H1 (cell line): ENCODE measurements around the gene LRCH1. TPM values are rescaled to one million over a fixed set of nuclear protein-coding genes. Genes with fewer than 3 reads are reported as not detected.
A peak's percentile ranks its signal among the peaks of the same experiment; 100 is the strongest.

Experiments
- ATF2 ChIP-seq: IDR thresholded peaks from 2 replicates; pipeline ENCODE4 v1.6.1; 2012; ENCODE audit warnings: low read length, inconsistent platforms
- BACH1 ChIP-seq: IDR thresholded peaks from 2 replicates; pipeline ENCODE4 v1.6.1; 2012; ENCODE audit warnings: low read length, improper control_type of control experiment
- BRCA1 ChIP-seq: IDR thresholded peaks from 2 replicates; pipeline ENCODE4 v1.6.1; 2012; ENCODE audit warnings: low read depth, low read length, improper control_type of control experiment
- CHD1 ChIP-seq: IDR thresholded peaks from 2 replicates; pipeline ENCODE4 v1.6.1; 2012; ENCODE audit warnings: low read depth, low read length, improper control_type of control experiment
- CREB1 ChIP-seq: IDR thresholded peaks from 2 replicates; pipeline ENCODE4 v1.6.1; 2012; ENCODE audit warnings: inconsistent platforms
- GTF2F1 ChIP-seq: IDR thresholded peaks from 2 replicates; pipeline ENCODE4 v1.6.1; 2012; ENCODE audit warnings: low read depth, low read length, improper control_type of control experiment, borderline replicate concordance
- HDAC6 ChIP-seq: IDR thresholded peaks from one replicate; pipeline ENCODE4 v1.7.1; 2012; ENCODE audit warnings: low read depth, mild to moderate bottlenecking, inconsistent platforms, low read length, moderate library complexity
- KDM1A ChIP-seq: fragments of 200-600, 300-600 bp; sonication (generic); IDR thresholded peaks from 2 replicates; pipeline ENCODE4 v1.7.1; 2016; ENCODE audit warnings: mild to moderate bottlenecking, low read length, borderline replicate concordance
- KDM4A ChIP-seq: IDR thresholded peaks from one replicate; pipeline ENCODE4 v1.7.1; 2012; ENCODE audit warnings: low read depth, mild to moderate bottlenecking, moderate library complexity, low read length, inconsistent platforms; ENCODE audit not compliant: severe bottlenecking
- KDM5A ChIP-seq: fragments of 200-600 bp; IDR thresholded peaks from 2 replicates; pipeline ENCODE4 v1.7.1; 2012; ENCODE audit warnings: mild to moderate bottlenecking, low read length, inconsistent platforms, mixed read lengths
- POLR2A ChIP-seq, 2 experiments: IDR thresholded peaks; 1 replicate in 1 of 2; 2 replicates in 1 of 2; pipeline ENCODE4 v1.6.1; 2011; ENCODE audit warnings: low read depth in 2 of 2, low read length in 2 of 2, mild to moderate bottlenecking in 2 of 2; ENCODE audit errors: control extremely low read depth in 1 of 2
- POU5F1 ChIP-seq: IDR thresholded peaks from 2 replicates; pipeline ENCODE4 v1.6.1; 2011; ENCODE audit warnings: low read depth, mild to moderate bottlenecking, low read length, moderate library complexity
- RAD21 ChIP-seq, 2 experiments: IDR thresholded peaks in 1 of 2; conservative IDR thresholded peaks in 1 of 2; 2 replicates each; pipeline ENCODE4 v1.6.1; 2011; ENCODE audit warnings: low read depth in 2 of 2, low read length in 2 of 2, improper control_type of control experiment in 1 of 2, inconsistent platforms in 1 of 2, mild to moderate bottlenecking in 1 of 2, moderate library complexity in 1 of 2
- RBBP5 ChIP-seq: IDR thresholded peaks from 2 replicates; pipeline ENCODE4 v1.7.1; 2012; ENCODE audit warnings: low read depth, mild to moderate bottlenecking, inconsistent platforms, low read length, moderate library complexity, borderline replicate concordance
- RXRA ChIP-seq: IDR thresholded peaks from 2 replicates; pipeline ENCODE4 v1.6.1; 2011; ENCODE audit warnings: low read depth, mild to moderate bottlenecking, low read length, moderate library complexity; ENCODE audit not compliant: insufficient read depth
- SAP30 ChIP-seq: fragments of 300-600 bp; sonication (generic); IDR thresholded peaks from 2 replicates; pipeline ENCODE4 v1.7.1; 2012; ENCODE audit warnings: low read length, moderate library complexity, mild to moderate bottlenecking, inconsistent platforms; ENCODE audit not compliant: insufficient read depth, insufficient replicate concordance
- SIX5 ChIP-seq: IDR thresholded peaks from 2 replicates; pipeline ENCODE4 v1.6.1; 2011; ENCODE audit warnings: mild to moderate bottlenecking, low read depth, low read length
- SP1 ChIP-seq: IDR thresholded peaks from 2 replicates; pipeline ENCODE4 v1.6.1; 2011; ENCODE audit warnings: low read depth, low read length
- SP4 ChIP-seq: IDR thresholded peaks from 2 replicates; pipeline ENCODE4 v1.6.1; 2012; ENCODE audit warnings: low read length, inconsistent platforms
- SRF ChIP-seq: IDR thresholded peaks from 2 replicates; pipeline ENCODE4 v1.6.1; 2011; ENCODE audit warnings: mild to moderate bottlenecking, low read depth, low read length, moderate library complexity
- TAF7 ChIP-seq: optimal IDR thresholded peaks from 2 replicates; pipeline ENCODE3; 2011; ENCODE audit warnings: low read depth, mild to moderate bottlenecking, inconsistent platforms, low read length, moderate library complexity, borderline replicate concordance
- TCF12 ChIP-seq: IDR thresholded peaks from 2 replicates; pipeline ENCODE4 v1.6.1; 2011; ENCODE audit warnings: low read depth, mild to moderate bottlenecking, low read length
- TEAD4 ChIP-seq: IDR thresholded peaks from 2 replicates; pipeline ENCODE4 v1.6.1; 2012; ENCODE audit warnings: low read depth, low read length, inconsistent platforms, mixed read lengths
- YY1 ChIP-seq: IDR thresholded peaks from 2 replicates; pipeline ENCODE4 v1.6.1; 2011; ENCODE audit warnings: low read depth, mild to moderate bottlenecking, low read length
- polyA plus RNA-seq, 7 experiments: library from polyadenylated mRNA; depleted of rRNA in 3 of 7; stranded (reverse) in 5 of 7; unstranded in 2 of 7; fragments of >200 nt in 5 of 7; fragments of 200-250 nt in 2 of 7; gene quantifications; 1 replicate in 5 of 7; 2 replicates in 1 of 7; 4 replicates in 1 of 7; pipeline versions ENCODE4 v1.2.1 to v1.2.3, GENCODE V29; 2011 to 2013; ENCODE audit warnings: missing spikeins in 2 of 7, mixed read lengths in 2 of 7
- total RNA-seq: library from RNA; stranded (reverse); fragmentation: NEBNext Ultra II Directional; extraction: Animal tissue kit (Norgen Biotek cat#: 25700); gene quantifications from 2 replicates; pipeline ENCODE4 v1.2.1, GENCODE V29; 2021

LRCH1 gene
- total and polyA plus RNA-seq, 2 of the 8 experiments (the other 6 are each of a cell fraction or from before 2014, with no cell fraction given): 3.0 to 10.1 TPM

- TF ChIP-seq ATF2 (no peak), SP4 (no peak), KDM5A (no peak), CREB1 (no peak), RBBP5 (no peak; the same call in 1 of the 2 replicates), YY1 (peak; percentile 38; the same call in 1 of the 2 replicates), RXRA (no peak), TEAD4 (no peak), BRCA1 (no peak), TAF7 (no peak), SRF (no peak), GTF2F1 (no peak), TCF12 (no peak), POLR2A (IDR thresholded peaks at IDR 0.05; ENCODE audit: control extremely low read depth in 1 of 2, low read depth in 2 of 2, low read length in 2 of 2) (peak in 1 of 2 experiments; percentile 21; a peak in 1 of 3 replicates), SIX5 (no peak), KDM1A (no peak), RAD21 (IDR thresholded peaks at IDR 0.05 in 1 of 2, conservative IDR thresholded peaks at IDR 0.05 in 1 of 2; ENCODE audit: low read depth in 2 of 2, low read length in 2 of 2) (no peak), HDAC6 (no peak), CHD1 (no peak), SAP30 (no peak), BACH1 (no peak), SP1 (no peak), KDM4A (peak; percentile 36), POU5F1 (no peak)
These were observed at the start of gene LRCH1 (continued) for GRCh38 chr13:46552889-46553520.
